GM18526 (cell line): ENCODE data around the gene EMILIN1.

Source experiments
- POLR2A ChIP-seq: IDR thresholded peaks from 3 replicates; pipeline ENCODE4 v1.6.1; 2011; ENCODE audit not compliant: insufficient read length; ENCODE audit errors: extremely low read depth

Gene EMILIN1

DNA sequence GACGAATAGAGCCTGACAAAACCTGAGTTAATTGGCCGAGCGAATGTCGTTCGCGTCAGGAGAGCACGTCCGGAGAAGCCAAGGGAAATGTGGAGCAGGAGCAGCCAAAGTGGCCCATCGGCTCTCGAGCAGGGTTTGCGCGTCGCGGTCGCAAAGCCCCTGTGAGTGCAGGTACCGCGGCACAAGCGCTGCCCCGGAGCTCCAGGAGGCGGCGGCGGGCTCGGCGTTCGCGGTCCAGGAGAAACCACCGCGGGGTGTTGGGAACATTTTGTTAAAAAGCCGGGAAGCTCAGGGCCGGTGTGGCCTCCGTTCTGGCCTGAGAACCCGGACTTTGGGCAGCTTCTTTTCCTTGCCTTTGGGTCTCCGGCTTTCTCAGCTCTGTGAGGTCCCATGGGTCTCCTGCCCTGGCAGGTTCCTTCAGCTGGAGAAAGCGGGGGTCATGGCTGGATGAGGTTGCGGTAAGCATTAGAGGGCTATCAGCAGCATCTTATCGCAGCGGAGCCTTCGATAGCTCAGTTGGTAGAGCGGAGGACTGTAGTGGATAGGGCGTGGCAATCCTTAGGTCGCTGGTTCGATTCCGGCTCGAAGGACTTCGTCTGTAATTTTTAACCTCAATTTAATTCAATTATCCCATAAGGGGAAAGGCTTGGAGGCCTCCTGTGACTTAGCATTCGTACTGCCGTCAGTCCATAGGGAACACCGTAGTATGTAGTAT, 28.0 kb upstream of the EMILIN1 start:
- peak; percentile 61 for TF ChIP-seq POLR2A

DNA sequence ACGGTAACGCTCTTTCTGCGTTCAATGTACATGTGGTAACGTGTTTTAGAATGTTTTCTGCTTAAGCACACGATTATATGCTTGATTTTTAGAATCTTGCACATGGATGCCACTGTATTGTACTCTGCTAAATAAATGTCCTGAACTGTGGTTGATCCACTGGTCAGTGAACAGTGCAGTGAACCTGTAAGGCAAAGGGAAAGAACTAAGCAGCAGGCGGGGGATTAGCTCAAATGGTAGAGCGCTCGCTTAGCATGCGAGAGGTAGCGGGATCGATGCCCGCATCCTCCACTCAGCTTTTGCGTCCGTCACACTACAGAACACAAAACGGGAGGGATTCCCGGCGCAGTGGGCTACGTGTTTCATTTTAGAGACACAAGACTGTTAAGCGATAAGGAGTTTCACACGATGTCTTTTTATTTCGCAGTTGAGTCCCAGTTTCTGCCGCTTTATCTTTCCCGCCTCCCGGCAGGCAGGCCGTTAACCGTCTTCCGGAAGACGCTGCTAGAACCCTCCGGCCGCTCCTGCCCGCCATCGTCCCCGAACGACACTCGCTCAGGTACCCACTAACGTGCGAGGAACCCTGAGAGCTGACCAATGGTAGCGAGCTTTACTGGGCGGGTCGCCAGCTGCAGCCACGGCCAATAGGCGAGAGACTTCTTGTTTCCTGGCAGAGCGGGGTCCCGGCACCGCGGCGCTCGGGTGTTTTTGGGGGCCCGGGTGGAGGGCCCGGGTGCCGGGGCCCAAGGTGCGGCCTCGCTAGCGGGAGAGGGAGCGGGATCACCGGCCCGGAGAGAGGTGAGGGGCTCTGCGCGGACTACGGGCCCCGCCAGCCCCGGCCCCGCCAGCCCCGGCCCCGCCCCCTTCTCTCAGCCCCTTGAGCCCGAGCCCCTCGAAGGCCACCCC, 27.2 kb upstream of the EMILIN1 start, which contains the start of gene AGBL5:
Gene AGBL5 (plus strand): TSS at position 673 of the 906 bp plus-strand sequence. CDS start 1,291 bp downstream, outside the sequence.
- peak; percentile 69 for TF ChIP-seq POLR2A

DNA sequence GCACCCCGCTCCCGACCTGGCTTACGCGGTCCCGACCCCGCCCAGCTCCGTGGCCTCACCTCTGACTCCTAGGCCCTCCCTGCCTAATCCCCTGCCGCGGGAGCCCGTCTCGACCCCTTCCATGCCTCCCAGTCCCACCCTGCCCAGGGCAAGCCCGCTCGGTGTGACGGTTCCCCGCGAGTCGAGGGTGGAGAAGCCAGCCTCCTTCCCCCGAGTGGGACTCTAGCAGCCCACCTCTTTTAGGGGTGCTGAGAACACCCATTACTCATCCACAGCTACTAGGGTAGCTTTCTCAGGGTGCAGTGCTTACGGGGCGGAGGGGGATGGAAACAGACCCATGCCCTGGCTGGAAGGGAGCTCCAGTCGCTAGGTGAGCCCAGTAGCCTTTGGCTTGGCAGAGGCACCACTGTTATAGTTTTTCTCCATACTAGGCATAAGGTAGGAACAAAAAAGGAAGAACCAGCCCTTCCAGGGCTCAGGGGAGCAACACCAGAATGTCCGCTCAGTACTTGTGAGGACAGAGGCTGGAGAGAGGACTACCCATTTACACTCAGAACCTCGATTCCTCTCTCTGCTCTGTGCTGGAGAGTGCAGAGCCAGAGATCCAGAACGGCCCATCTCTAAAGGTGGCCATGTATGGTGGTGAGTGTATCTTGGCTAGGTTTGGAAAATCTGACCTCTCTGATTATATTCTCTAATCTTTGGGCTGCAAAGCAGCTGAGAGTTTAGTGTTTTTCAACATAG, 26.3 kb upstream of the EMILIN1 start:
- TF ChIP-seq POLR2A, result no peak

DNA sequence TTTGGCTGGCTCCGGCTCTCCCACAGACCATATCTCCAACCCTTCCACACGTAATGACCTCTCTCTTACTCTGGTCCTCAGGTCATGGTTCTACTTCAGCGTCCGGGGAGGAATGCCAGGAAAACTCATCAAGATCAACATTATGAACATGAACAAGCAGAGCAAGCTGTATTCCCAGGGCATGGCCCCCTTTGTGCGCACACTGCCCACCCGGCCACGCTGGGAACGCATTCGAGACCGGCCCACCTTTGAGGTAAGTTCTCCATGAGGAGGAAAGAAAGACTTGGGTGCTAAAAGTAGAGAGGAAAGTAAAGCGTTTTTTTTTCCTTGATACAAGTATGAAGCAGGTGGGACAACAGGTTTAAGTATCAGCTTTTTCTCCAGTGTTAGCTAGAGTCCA, 25.1 kb upstream of the EMILIN1 start:
- TF ChIP-seq POLR2A, result no peak

DNA sequence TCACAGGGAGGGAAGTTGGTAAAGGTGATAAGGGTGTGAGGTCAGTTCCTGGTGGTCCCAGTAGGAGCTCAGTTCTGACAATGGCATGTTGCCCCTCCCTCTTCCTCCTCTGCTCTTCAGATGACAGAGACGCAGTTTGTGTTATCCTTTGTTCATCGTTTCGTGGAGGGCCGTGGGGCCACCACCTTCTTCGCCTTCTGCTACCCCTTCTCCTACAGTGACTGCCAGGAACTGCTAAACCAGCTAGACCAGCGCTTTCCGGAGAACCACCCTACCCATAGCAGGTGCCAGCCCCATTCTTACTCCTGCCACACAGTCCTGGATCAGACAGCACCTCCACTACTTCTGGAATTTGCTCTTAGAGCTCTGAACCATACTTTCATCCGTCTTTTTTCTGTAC, 24.6 kb upstream of the EMILIN1 start:
- no peak for TF ChIP-seq POLR2A

DNA sequence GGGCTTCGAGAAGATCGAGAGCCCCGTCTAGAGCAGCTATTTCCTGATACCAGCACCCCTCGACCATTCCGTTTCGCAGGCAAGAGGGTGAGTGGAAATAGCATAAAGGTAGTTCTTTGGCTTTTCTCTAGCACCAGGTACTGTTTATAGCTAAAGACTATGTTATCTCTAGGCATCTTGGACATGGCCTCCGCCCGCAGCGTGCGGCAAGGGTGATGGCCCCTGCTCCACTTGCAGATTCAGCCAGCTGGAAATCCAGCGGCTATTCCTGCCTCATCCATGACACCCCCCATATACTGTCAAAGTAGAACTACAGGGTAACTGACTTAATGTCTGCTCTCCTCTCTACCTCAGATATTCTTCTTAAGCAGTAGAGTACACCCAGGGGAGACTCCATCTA, 23.7 kb upstream of the EMILIN1 start:
- no peak for TF ChIP-seq POLR2A

DNA sequence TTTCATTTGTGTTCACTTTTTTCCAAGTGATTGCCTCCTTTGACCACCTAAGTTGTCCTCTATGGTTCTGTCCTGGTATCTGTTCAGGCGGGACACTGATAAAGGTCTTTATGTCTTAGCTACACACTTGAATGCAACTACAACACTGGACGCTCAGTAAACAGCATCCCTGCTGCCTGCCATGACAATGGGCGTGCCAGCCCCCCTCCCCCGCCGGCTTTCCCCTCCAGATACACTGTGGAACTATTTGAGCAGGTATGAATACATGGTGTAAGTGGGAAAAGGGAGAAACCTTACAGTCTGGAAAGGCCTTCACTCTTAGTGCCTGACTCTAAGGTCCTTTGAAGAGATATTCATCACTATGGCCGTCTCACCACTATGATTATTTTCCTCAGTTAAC, 21.2 kb upstream of the EMILIN1 start:
- no peak for TF ChIP-seq POLR2A

DNA sequence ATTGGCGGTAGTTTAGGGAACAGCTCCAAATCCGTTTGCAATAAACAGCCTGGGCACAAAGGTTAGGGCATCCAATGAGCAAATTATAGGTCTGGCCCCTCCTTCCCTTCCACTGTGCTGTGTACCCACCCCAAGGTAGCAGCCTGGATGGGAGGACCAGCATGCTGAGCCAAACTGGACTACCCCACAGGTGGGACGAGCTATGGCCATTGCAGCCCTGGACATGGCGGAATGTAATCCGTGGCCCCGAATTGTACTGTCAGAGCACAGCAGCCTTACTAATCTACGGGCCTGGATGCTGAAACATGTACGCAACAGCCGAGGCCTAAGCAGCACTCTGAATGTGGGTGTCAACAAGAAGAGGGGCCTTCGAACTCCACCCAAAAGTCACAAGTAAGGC, 20.2 kb upstream of the EMILIN1 start:
- no peak for TF ChIP-seq POLR2A

DNA sequence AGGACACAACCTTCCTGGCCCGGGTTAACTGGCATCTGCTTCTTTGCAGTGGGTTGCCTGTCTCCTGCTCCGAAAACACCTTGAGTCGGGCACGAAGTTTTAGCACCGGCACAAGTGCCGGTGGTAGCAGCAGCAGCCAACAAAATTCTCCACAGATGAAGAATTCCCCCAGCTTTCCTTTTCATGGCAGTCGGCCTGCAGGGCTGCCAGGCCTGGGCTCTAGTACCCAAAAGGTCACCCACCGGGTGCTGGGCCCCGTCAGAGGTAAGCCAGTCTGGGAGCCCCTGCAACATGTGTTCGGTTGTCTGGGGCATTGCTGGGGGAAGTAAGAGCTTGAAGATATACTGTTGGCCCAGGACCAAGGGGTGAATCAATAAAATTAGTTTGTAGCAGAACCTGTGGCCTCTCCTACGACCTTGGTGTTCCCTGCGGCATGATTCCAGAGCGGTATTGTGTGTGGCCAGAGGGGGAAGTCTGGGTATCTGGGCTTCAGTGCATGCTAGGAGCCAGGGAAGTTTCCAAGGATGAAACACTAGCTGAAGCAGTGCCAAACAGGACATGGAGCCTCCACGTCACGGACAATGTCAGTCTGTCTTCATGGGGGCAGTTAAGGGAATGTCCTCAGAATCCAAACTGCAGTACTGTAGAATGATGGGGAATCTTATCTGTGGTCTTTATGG, 19.1 kb upstream of the EMILIN1 start:
- TF ChIP-seq POLR2A, result no peak

DNA sequence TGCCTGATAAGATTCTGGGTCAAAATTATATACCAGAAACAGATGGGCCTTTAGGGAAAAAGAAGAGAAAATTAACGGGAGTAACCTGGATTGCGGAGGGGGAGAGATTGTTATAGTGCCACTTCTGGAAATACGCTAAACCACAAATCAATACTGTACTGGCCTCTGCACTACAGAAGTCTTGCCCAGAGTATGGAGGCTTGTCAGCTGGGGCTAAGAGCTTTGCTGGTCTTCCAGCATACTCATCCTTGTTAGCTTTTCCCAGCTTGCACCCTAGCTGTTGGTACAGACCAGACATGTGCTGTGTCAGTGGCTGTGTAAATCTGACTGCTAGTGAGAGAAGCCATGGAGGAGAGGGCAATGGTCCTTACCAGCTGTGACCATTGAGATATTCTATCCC, 18.1 kb upstream of the EMILIN1 start:
- no peak for TF ChIP-seq POLR2A

DNA sequence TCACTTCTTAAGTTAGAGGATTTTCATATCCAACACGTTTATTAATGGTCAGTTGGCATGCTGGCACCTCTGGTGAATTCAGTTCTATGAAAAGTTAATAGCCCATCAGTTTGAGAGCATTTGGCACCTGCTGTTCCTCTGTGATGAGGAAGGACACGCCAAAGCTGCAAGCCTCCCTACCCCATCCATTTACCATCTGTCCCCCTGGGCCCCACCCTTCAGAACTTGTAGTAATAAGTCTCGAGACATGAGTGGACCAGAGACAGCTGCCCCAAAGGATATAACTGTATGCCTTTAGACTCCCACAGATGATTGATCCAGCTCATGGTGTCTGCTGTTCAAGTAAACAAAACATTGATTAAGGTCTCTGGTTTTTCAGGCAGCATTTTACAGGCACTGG, 13.3 kb upstream of the EMILIN1 start:
- no peak for TF ChIP-seq POLR2A

DNA sequence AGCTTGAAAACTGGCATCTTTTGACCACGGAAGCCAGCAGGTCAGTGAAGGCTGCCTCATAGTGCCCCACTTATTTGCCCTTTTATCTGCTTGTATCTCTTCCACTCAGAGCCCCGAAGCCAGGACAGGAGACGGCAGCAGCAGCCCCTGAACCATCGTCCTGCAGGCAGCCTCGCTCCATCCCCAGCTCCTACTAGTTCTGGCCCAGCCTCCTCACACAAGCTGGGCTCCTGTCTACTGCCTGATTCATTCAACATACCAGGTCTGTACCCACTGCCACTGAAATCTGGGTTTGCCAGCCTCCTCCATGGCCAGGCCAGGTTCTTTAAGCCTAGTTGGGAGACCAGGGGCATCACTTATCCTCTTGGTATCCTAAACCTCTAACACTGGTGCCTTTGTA, 11.0 kb upstream of the EMILIN1 start:
- no peak for TF ChIP-seq POLR2A

DNA sequence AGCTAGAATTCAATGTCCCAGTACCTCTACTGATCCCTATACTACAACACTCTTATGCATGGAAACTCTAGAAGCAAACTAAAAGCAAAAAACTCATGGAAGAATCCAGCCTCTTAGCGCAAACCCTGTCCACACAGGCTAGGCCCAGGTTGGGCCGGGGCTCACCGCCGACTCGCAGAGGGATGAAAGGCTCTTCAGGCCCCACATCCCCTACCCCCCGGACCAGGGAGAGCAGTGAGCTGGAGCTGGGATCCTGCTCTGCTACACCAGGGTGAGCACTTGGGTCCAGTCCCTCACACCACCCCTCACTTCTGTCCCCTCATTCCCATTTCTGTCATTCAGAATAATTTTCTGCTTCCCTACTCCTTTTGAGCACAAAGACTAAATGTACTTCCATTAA, 9.0 kb upstream of the EMILIN1 start:
- no peak for TF ChIP-seq POLR2A

DNA sequence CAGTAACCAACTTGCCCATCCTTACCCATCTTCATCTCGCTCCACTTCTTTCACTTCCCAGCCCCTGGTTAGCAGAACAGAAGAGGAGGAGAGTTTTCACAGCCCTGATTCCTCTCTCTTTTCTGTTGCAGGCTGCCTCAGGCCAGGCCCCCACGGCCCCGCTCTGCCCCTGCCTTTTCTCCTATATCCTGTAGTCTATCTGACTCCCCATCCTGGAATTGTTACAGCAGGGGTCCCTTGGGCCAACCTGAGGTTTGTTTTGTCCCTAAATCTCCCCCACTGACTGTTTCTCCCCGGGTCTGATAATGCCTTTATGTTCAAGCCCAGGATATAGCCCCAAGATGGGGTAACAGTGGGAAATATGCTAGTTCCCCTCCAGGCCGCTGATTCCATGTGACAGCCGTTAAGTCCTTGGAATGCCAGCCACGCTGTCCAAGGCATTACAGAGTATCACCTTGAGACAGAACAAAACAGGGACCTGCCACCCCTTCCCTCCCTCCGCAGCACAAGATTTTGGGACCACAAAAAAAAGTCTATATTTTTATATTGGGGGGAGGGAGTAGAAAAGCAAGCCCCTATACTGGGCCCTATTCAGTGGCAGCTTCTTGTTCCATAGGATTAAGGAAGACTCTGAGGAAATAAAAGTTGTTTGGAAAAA, 8.3 kb upstream of the EMILIN1 start:
- TF ChIP-seq POLR2A, result no peak
